HG03045 (cell line): ENCODE results near the gene C1orf35.
"Not testable (repeated sequence)": the region's sequence is repeated elsewhere in the genome, so short reads cannot be mapped to it uniquely, and the experiment has no call there.

ENCODE experiments used
- ATAC-seq: cut with Tn5 transposase; IDR thresholded peaks from one replicate; pipeline ENCODE4 v1.9.1; 2021; ENCODE audit warnings: mild to moderate bottlenecking, moderate library complexity; ENCODE audit not compliant: unreplicated experiment

The C1orf35 gene

DNA sequence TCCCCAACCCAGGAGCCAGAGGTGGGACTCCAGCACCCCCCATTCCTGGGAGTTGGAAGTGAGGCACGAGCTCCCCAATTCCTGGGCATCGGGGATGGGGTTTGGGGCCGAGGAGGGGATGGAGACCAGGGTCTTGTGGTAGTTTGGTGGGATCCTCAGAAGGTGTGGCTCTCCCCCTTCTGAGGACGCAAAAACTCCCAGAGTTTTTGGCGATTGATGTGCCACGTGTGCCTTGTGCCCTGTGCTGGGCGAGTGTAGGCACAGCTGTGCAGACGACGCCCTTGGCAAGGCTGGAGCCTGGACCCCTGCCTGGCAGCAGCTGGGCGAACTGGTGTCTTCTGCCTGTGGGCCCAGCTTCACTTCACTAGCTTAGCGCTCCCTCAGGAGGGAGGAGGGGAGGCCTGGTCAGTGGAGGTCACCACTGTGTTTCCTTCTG, 39.6 kb upstream of the C1orf35 start:
- no peak for ATAC-seq

DNA sequence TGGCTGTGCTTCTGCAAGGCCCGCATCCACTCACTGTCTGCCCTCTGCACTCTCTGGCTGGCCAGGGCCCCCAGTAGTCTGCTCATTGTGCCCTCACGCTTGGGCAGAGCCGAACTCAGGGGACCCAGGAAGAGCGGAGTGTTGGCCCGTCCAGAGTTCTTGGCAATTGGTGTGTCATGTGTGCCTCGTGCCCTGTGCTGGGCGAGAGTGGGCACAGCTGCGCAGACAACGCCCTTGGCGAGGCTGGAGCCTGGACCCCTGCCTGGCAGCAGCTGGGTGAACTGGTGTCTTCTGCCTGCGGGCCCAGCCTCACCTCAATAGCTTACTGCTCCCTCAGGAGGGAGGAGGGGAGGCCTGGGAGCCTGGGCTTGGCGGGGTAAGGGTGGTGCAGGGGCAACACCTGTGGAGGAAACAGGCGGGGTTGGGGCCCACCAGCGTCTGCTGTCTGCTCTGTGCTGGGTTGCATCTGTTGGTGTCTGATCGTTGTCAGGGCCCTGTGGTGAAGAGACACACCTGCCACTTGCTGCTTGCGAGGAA, 39.1 kb upstream of the C1orf35 start:
- ATAC-seq, result no peak

DNA sequence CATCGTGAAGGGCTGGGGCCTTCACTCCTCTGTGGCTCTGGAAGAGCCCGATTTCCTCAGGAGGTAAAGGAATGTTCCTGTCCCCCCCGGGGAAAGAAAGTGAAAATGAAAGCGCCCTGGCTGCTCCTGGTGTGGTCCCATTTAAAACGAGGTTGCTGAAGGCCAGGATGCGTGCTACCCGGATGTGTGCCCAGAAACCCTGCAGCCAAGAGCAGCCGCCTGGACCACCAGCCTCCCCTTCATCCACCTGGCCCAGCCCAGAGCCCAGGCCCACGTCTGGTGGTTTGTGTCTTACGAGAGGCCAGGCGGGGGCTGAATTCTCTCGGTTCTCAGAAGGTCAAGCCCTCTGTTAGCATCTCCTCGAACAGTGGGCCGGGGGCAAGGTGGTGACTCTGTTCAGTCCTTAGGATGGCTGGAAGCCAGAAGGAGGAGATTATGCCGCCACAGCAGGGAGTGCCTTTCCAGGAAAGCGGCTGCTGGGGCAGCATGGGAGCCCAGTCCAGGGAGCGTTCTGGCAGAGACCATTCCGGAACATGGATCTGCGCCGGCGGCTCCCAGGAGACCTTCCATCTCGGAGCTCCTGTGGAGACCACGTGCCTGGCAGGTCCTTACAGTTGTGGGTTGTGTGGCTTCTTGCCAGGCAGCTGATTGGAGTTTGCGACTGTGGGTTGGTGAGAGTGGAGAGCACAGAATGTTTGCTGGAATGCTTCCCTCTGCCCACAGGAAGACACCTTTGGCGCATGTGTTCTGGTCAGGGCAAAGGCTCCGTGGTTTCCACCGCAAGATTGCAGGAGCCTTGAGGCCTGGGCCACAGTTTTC, 38.3 kb upstream of the C1orf35 start:
- ATAC-seq, result no peak

DNA sequence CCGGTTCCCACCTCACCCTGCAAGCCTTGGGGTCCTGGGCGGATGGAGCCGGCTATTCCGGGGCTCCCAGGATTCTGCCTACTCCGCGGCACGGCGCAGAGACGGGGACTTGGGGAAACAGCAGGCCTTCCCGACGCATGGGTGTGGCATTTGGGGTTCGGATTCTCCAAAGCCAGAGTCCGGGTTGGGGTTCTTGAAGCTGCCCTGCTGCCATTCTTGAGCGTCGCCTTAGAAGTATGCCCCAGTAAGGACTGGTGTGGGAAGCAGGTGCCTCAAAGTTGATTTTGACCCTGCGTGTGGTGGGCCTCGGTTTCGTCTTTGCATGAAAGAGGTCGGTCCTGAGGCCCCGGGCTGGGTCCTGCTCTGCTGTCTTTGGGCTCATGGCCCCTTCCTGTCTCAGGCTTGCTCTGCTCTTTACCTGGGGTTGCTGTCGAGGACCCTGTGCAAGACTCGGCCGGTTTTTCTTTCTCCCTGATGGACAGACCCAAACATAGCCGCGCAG, 37.6 kb upstream of the C1orf35 start:
- ATAC-seq, result no peak

DNA sequence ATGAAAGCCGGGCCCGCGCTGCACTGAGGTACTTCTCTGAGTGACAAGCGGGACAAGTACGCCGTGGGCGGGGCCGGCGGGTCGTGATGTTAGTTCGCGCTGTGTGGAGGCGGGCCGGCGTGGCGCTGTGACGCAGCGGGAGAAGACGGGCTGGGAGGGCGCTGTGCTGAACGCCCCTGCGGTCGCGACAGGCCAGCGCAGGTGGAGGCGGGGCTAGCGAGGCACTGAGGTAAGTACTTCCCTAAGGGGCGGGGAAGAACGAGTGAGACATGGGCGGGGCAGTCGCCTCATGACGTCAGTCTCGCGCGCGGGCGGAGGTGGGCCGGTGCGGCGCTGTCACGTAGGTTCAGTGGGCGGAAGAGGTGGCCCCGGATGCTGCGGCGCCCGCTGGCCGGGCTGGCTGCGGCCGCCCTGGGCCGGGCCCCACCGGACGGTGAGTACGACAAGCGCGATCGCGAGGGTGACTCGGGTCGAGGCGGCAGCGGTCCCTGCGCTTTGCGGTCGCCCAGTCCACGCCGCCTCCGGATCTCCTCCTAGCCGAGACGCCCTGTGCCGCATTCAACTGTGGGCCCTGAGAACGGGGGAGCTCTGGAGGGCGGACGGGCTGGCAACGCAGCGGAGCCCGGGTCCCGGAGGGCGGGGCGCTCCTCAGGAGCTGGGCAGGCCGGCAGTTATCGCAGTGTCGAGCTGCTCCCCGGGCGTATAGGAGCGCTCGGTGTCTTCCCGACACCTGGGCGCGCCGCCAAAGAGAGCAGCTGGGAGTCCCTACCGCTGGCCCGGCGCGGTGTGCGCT, 37.0 kb upstream of the C1orf35 start, which contains the start of gene GUK1:
Gene GUK1, plus strand, starts transcription at position 349 of the 793 bp plus-strand sequence. Its CDS starts 24 bp downstream, at position 373.
- ATAC-seq, result peak; percentile 91

DNA sequence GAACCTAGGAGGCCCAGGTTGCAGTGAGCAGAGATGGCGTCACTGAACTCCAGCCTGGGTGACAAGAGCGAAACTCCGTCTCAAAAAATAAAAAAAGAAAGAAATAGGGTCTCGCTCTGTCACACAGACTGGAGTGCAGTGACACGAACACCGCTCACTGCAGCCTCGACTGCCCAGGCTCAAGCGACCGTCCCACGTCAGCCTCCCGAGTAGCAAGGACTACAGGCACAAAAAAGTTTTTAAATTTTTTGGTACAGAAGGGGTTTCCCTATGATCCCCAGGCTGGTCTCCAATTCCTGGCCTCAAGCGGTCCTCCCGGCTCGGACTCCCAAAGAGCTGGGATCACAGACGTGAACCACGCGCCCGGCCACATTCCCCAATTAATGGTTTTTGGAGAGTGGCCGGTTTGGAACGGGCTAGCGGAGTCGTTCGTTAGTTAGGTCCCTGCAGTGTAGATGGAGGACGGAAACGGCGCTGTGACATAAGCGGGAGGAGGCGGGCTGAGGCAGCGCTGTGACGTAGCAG, 36.3 kb upstream of the C1orf35 start:
- no peak for ATAC-seq

DNA sequence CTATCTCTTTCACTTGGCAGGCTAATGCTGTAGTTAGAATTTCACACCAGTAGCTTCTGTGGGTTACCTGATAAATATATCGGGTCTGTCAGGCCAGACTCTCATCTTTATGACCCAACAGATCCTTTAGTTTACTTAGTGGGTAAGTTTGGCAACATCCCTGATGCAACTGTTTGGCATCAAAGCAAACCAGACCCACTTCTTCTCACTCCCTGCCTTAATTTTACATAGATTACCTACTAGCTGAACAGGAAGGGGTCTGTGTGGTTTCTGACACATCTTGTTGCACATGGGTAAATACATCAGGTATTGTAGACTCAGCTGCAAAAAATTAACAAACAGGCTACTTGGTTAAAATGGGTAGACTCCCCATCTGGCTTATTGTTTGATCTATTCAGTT, 33.8 kb upstream of the C1orf35 start:
- ATAC-seq, result no peak

DNA sequence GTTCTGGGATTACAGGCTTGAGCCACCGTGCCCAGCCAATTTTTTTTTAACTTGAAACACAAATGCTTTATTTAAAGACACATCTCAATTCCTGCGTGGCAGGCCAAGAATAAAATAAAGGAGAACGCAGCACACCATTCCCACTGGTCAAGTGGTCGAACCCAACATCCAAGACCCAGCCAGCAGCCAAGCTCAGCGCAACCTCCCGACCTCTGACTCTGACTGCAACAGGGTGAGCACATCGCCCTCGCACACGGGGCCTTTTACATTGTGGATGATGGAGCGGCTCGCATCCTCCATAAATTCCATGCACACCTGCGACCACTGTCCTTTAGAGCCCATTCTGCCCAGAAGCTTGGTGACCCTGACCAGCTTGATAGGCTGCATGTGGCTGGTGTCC, 31.5 kb upstream of the C1orf35 start:
- ATAC-seq, result no peak

DNA sequence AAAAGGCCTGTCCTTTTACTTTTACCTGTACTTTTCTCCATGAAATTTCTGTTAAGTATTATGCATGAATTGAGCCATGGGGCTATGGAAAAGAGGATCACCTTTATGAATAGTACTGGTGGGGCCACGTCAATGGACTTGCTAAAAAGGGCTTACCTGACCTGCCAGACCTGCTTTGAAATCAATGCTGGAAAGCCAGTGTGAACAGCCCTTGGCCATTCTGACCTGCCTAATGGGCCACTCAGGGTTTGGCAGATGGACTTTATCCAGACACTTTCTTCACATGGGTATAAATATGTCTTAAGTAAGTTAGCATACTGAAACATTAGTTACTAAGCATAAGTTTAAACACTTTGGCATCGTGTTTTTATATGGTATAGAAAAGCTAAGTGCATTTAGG, 28.6 kb upstream of the C1orf35 start:
- ATAC-seq, result no peak

DNA sequence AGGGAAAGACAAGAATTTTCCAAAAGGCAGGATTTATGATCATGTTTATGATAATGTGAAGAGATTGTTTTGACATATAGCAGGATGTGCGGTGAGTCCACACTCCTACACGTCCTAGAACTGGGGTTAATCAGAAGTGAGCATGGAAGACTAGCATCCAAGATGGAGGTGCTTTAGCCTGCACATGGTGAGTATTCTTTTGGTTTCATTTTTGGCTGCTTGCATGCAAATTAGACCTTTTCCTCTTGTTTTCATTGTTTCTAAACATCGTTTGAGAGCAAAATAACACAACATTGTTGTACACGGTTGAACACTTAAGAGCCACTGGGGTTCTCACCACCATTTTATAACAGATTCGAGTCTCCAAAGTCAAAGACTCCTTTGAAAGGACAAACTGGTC, 22.1 kb upstream of the C1orf35 start:
- no peak for ATAC-seq

DNA sequence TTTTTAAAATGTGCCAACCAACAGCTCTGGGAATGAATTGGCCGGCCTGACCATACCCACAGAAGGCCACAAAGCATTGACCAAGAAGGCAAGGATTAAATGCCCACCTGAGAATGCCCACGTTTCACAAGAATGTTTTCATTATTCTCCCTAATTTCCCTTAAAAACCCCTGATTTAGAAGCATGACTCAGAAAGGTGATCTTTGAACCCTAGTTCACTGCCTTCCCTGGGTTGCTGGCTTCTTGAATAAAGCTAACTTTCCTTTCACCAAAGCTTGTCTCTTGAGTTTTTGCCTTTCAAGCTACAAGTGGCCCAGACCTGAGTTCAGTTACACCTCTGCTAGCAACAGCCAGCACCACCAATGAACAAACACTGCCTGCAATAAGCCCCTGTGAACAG, 20.4 kb upstream of the C1orf35 start:
- no peak for ATAC-seq

DNA sequence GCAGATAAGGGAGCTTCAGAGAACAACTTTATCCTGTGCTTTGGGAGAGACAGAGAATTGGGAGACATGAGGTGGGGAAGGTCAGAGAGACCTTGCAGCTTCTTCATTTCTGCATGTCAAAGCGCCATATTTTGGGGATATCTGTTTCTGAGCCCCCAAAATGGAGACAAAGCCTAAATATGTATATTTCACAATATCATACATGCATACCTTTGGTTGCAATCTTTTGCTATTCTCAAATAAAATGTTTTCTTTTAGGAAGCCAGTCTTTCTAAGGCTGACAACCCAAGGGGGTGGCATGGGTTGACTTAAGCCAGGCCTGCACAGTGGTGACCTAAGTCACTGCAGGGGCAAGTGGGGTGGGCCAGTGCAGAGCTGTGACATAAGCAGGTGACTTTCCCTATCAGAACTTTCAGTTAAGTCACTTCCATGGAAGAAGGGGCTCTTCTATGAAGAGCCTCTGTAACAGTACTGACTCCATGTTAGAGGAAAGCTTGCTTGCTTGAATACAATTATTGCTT, 19.9 kb upstream of the C1orf35 start:
- no peak for ATAC-seq

DNA sequence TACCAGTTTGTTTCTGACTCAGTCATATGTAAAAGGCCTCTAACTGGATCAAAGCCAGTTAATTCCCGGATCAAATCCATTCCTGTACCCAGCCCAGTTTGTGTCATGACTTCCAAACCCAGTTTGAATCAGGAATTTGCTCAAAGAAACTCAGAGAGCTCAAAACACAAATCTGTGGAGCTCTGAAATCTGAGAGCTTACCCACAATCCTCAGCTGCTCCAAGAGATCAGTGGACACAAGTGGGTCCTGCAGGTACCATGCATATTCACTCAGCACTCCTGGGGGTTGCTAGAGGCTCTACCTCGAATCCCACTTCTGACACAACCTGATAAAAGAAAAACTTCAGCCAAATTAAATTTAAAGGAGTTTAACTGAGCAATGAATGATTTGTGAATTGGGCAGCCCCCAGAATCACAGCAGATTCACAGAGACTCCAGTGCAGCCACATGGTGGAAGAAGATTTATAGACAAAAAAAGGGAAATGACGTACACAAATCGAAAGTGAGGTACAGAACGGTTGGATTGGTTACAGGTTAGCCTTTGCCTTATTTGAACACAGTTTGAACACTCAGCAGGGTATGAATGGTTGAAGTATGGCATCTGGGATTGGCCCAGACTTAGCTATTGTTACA, 17.8 kb upstream of the C1orf35 start:
- ATAC-seq, result no peak

DNA sequence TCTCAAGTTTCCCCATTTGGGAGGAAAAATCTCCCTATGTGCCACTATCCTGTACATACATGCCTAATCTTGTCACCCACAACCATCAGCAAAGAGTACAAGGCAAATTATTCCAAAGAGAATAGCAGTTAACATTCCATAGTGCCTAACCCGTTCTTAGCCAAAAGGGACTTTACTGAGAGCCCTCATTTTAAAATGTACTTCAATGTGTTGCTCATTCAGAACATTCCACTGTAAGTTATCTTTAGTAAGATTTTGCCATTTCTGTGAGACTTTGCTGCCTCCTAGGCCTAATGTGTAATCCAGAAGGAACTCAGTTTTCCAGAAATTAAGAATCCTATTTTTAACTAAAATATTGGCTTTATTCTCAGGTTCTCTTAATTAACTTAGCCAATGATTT, 17.2 kb upstream of the C1orf35 start:
- no peak for ATAC-seq

DNA sequence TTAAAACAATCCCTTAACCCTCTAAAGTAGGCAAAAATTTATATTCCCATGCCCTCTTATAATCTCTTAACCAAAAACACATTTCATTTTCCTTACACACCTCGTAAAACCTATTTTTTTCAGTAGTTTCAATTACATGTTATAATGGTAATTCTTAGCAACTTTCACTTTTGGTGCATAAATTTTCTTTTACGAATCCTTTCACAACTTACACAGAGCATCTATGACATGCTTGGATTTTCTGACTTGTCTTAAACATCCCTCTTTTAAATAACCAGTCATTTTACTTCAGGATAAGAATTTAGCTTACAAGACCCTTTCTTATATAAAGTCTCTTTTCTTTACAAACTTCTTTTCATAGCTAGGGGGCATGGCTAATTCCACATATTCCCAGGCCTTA, 14.9 kb upstream of the C1orf35 start:
- no peak for ATAC-seq

DNA sequence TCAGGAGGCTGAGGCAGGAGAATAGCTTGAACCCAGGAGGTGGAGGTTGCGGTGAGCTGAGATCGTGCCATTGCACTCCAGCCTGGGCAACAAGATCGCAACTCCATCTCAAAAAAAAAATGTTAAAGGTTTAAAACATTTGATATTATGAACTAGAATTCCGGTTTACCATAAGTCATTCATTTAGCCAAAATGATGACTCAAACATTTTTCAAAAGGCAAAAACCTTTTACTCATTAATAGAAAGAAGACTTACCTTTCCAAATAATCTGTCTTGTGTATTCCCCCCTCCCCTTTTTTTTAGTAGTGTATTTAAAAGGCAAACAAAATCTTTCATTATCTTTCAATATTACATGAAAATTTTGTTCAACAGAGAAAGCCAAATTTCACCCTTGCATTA, 14.2 kb upstream of the C1orf35 start:
- no peak for ATAC-seq

DNA sequence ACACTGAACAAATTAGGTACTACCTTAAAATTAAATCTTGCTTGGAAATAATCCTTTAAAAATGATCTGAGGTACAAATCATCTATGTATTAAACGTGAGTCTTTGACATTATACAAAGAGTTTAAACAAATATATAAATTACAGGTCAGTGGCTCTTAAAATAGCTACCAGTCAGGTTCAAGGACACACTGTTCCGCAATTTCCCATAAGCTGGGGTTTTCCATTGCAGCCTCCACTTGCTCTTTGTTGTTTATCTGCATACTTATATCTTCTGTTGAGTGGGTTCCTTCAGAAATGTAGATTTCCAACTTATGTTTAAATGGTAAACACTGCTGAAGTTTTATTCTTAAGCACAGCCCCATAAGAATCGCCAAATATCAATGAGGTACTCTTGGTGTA, 11.7 kb upstream of the C1orf35 start:
- ATAC-seq, result no peak

DNA sequence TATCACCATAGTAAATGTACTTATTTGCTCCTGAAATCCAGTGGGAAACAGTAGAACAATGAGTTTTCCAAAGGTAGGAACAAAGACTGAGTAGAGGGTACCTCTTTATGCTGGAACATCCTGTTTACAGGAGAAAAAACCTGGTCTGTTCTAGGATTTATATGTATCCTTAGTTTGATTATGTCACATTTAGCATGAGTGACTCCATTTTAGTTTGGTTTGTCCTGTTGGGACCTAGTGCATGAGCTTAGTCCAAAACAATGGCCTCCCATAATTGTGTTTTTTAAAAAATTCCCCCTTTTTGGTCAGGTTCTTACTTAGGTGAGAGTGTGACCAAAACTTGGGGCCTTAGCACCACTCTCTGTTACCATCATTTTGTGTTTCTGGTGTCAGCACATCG, 9.5 kb upstream of the C1orf35 start:
- ATAC-seq, result no peak

DNA sequence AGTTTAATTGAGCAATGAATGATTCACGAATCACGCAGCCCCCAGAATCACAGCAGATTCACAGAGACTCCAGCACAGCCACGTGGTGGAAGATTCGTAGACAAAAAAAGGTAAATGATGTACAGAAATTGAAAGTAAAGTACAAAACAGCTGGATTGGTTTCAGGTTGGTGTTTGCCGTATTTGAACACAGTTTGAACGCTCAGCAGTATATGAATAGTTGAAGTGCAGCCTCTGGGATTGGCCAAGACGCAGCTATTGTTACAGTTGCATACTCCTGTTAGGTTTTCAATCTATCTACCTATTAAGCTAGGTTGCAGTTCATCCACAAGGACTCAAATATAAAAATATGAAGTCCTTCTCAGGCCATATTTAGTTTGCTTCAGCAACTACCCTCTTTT, 9.0 kb upstream of the C1orf35 start:
- no peak for ATAC-seq

DNA sequence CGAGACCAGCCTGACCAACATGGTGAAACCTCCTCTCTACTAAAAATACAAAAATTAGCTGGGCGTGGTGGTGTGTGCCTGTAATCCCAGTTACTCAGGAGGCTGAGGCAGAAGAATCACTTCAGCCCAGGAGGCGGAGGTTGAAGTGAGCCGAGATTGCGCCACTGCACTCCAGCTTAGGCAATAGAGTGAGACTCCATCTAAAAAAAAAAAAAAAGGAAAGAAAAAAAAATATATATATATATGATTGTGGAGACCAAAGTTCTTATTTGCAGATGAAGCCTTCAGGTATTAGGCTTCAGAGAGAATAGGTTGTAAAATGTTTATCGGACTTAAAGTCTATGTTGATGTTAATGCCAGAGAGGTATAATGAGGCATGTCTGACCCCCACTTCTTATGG, 8.2 kb upstream of the C1orf35 start:
- ATAC-seq, result not testable (repeated sequence)

DNA sequence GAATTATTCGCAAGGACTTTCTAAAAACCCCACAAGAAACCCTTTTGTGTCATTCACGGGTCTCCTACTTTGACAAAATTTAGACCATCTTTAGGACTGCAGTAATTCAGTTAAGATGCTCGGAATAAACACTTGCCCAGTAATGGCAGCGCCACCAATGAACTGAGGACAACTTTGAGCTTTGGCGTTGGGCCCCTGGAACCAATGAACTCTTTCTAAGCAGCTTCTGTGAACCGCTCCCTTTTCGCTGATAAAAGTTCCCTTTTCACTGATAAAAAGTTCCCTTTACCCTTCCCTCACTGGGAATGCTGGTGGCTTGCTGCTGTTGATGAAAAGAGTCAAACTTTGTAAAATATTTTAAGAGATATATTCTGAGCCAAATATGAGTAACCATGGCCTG, 7.4 kb upstream of the C1orf35 start:
- ATAC-seq, result no peak
